SK-N-SH (cell line): ENCODE data around the gene CIAO3.

Experiments used
- CTCF ChIP-seq: fragments of 200-600 bp; sonication (generic); IDR thresholded peaks from 2 replicates; pipeline ENCODE4 v1.6.1; 2017; ENCODE audit warnings: antibody characterized with exemption, mild to moderate bottlenecking, moderate library complexity
- EZH2phosphoT487 ChIP-seq: fragments of 200-600 bp; sonication (generic); IDR thresholded peaks from 2 replicates; pipeline ENCODE4 v1.6.1; 2017; ENCODE audit warnings: low read depth, mixed run types, mild to moderate bottlenecking, antibody characterized with exemption, moderate library complexity, borderline replicate concordance
- MAX ChIP-seq: IDR thresholded peaks from 2 replicates; pipeline ENCODE4 v1.4.0; 2012; ENCODE audit warnings: low read depth
- NFIC ChIP-seq: IDR thresholded peaks from 2 replicates; pipeline ENCODE4 v1.4.0; 2012; ENCODE audit warnings: borderline replicate concordance
- SMC3 ChIP-seq: IDR thresholded peaks from 2 replicates; pipeline ENCODE4 v1.6.1; 2012; ENCODE audit warnings: low read depth, low read length, improper control_type of control experiment
- TCF12 ChIP-seq: IDR thresholded peaks from 2 replicates; pipeline ENCODE4 v1.4.0; 2012
- ZBTB33 ChIP-seq: IDR thresholded peaks from 2 replicates; pipeline ENCODE4 v1.4.0; 2012; ENCODE audit warnings: low read depth, borderline replicate concordance

- TF ChIP-seq ZBTB33 (no peak), CTCF (no peak), SMC3 (no peak), MAX (no peak), EZH2phosphoT487 (no peak), TCF12 (no peak), NFIC (no peak)
Measured at GRCh38 chr16:717450-718245, 23.1 kb downstream of the CIAO3 start.
